ENCODE results near the gene SOAT1. TPM values are rescaled to one million over a fixed set of nuclear protein-coding genes. Genes with fewer than 3 reads are reported as not detected.
"Not testable (repeated sequence)": the region's sequence is repeated elsewhere in the genome, so short reads cannot be mapped to it uniquely, and the experiment has no call there.

Gene SOAT1
- total and polyA plus RNA-seq, 2 of the 4 experiments (the other 2 are of a cell fraction): 19.5 to 19.8 TPM

DNA sequence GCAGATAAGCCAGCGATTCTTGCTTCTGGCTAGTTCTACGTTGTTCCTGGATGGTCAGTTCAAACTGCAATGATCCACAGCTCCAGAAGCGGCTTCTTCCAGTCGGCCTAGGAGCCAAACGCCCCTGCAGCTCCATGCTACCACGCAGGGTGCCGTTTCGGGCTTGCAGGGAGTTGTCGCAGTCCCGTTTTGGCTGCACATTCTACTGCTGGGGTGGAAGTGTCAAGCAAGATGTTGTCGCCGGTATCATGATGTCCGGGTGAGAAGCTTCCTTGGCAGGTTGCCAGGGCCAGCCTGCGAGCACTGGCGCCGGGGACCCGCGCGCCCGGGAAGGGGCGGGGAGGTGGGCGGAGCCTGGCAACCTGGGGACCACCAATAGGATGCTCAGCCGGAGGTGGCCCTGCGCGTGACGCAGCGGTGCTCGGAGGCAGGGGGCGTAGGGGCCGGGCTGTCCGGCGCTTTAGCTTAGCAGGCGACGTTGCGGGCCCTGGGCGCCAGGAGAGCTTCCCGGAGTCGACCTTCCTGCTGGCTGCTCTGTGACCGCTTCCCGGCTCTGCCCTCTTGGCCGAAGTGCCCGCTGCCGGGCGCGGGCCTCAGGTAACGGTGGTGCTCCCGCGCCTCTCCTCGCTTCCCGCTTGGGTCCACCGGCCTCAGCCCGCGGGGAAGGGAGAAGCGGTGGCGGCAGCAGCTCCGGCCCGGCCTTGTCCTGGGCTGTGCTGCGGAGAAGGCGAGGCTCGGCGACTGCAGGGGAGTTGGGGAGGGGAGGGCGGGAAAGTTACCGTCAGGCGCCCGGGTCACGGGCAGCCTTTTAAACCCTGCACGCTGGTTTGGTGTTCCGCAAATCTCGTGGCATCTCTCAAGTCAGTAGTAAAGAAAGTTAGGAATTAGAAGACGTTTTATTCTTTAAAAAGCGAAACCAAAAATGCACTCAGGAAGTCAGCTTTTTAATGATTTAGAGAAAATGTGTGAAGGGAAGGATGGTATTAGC, at the start of gene SOAT1 (continued):
- TF ChIP-seq, protein P1, sequence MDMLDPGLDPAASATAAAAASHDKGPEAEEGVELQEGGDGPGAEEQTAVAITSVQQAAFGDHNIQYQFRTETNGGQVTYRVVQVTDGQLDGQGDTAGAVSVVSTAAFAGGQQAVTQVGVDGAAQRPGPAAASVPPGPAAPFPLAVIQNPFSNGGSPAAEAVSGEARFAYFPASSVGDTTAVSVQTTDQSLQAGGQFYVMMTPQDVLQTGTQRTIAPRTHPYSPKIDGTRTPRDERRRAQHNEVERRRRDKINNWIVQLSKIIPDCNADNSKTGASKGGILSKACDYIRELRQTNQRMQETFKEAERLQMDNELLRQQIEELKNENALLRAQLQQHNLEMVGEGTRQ (IDR thresholded peaks at IDR 0.05; ENCODE audit: low read depth, low read length): peak; percentile 62
- TF ChIP-seq CHD1 (IDR thresholded peaks at IDR 0.05; ENCODE audit: low read depth, low read length) (no peak), MXI1 (IDR thresholded peaks at IDR 0.05; ENCODE audit: borderline replicate concordance, low read depth, low read length) (peak; percentile 73; the same call in 1 of the 2 replicates)
- TF ChIP-seq, protein P2, sequence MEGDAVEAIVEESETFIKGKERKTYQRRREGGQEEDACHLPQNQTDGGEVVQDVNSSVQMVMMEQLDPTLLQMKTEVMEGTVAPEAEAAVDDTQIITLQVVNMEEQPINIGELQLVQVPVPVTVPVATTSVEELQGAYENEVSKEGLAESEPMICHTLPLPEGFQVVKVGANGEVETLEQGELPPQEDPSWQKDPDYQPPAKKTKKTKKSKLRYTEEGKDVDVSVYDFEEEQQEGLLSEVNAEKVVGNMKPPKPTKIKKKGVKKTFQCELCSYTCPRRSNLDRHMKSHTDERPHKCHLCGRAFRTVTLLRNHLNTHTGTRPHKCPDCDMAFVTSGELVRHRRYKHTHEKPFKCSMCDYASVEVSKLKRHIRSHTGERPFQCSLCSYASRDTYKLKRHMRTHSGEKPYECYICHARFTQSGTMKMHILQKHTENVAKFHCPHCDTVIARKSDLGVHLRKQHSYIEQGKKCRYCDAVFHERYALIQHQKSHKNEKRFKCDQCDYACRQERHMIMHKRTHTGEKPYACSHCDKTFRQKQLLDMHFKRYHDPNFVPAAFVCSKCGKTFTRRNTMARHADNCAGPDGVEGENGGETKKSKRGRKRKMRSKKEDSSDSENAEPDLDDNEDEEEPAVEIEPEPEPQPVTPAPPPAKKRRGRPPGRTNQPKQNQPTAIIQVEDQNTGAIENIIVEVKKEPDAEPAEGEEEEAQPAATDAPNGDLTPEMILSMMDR (conservative IDR thresholded peaks at IDR 0.05; ENCODE audit: low read depth, low read length): peak; percentile 18; the same call in 1 of the 2 replicates

DNA sequence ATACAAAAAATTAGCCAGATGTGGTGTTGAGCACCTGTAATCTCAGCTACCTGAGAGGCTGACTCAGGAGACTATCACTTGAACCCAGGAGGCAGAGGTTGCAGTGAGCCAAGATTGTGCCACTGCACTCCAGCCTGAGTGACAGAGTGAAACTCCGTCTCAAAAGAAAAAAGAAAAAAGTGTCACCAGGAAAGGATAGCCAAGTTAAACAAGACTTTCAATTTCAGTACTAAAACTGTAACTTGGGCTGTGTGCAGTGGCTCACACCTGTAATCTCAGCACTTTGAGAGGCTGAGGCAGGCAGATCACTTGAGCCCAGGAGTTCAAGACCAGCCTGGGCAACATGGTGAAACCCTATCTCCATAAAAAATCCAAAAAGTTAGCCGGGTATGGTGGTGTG, 48.2 kb upstream of the SOAT1 start:
- H3K4ac ChIP-seq (ENCODE audit: low read depth, low read length); H3K36me3 ChIP-seq (ENCODE audit: control insufficient read depth, insufficient read depth, low read length); H3K9ac ChIP-seq (ENCODE audit: low read depth, low read length); H4K8ac ChIP-seq (ENCODE audit: low read depth in 2 of 2, low read length in 2 of 2); H3K23ac ChIP-seq (ENCODE audit: low read depth, low read length); H4K20me1 ChIP-seq (ENCODE audit: insufficient read depth, low read length); H3K9me3 ChIP-seq (ENCODE audit: control insufficient read depth, insufficient read depth, low read length); H3K14ac ChIP-seq (replicated peaks; ENCODE audit: low read depth, low read length); H4K91ac ChIP-seq (ENCODE audit: insufficient read depth, low read depth, low read length); H2AFZ ChIP-seq (replicated peaks; ENCODE audit: low read length, poor library complexity); intact Hi-C loops (cut with micrococcal nuclease); CTCF ChIA-PET; H4K5ac ChIP-seq (ENCODE audit: low read depth, low read length); H3K4me3 ChIP-seq (ENCODE audit: insufficient read depth, low read depth, low read length); H2BK5ac ChIP-seq (ENCODE audit: low read depth, low read length, poor library complexity, severe bottlenecking); H3K27ac ChIP-seq (ENCODE audit: insufficient read depth, low read length); H2AK9ac ChIP-seq (replicated peaks; ENCODE audit: low read depth, low read length, poor library complexity); H3K4me1 ChIP-seq (ENCODE audit: control insufficient read depth, insufficient read depth, low read length); DNase-seq; H3K9me1 ChIP-seq (ENCODE audit: insufficient read depth, low read length); H2BK20ac ChIP-seq (ENCODE audit: low read depth, low read length); H2AK5ac ChIP-seq (ENCODE audit: low read depth, low read length); H3K56ac ChIP-seq (ENCODE audit: extremely low read depth, insufficient read depth, low read length); dilution Hi-C loops (cut with HindIII; ENCODE audit: low sequenced_read_pairs, unreplicated experiment); H3K27me3 ChIP-seq (ENCODE audit: control insufficient read depth, insufficient read depth, low read length); H2BK120ac ChIP-seq (ENCODE audit: low read depth, low read length); H3K18ac ChIP-seq (ENCODE audit: low read depth, low read length); POLR2A ChIA-PET (ENCODE audit: unreplicated experiment); ATAC-seq (ENCODE audit: low read depth); H2BK15ac ChIP-seq (ENCODE audit: low read depth, low read length); H3K4me2 ChIP-seq (ENCODE audit: low read depth, low read length); H3K79me1 ChIP-seq (ENCODE audit: low read depth in 1 of 2, low read length in 2 of 2); BruUV-seq (replicated peaks): not testable (repeated sequence)
- no CpG with 5 or more reads among the region's 2 CpGs for WGBS, 2 experiments (ENCODE audit: extremely low coverage in 2 of 2, insufficient read length in 1 of 2)
- in situ Hi-C loops (cut with MboI; ENCODE audit: low sequenced_read_pairs): loop anchor here (25.0 kb wide), 1 partner anchor 567 kb away; no protein-coding TSS in a partner anchor
